Mammary epithelial cell (primary cell): ENCODE measurements around the gene SPAG6.

Experiments
- EZH2 ChIP-seq: IDR thresholded peaks from 2 replicates; pipeline ENCODE4 v1.6.1; 2012; ENCODE audit warnings: low read length, inconsistent platforms, borderline replicate concordance
- TF ChIP-seq, protein P1 (sequence below), 2 donors: IDR thresholded peaks in 1 of 2; conservative IDR thresholded peaks in 1 of 2; 2 replicates each; pipeline ENCODE4 v1.5.1; 2011 to 2012; ENCODE audit warnings: inconsistent platforms in 2 of 2, low read length in 2 of 2, mild to moderate bottlenecking in 2 of 2, control low read depth in 1 of 2, low read depth in 1 of 2; ENCODE audit not compliant: insufficient read depth in 1 of 2; ENCODE audit errors: extremely low read depth in 1 of 2

DNA sequence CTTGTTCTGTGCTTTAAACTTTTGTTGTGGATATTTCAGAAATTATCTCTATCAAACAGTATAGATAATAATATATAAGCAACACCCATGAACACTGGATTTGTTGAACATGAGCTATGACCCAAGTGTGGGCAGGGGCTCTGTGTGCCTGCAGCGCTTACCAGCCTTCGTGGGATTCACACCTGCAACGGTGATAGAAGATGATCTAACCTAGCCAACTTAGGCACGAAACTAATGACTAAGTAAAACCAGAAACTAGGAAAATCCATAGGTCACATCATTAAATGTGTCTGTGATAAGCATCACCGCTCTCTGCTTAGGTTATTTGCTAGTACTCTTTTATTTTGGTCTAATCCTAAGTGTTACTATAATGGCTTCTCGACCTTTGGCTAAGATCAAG is 18.0 kb downstream of the SPAG6 start:
- TF ChIP-seq, protein P1, sequence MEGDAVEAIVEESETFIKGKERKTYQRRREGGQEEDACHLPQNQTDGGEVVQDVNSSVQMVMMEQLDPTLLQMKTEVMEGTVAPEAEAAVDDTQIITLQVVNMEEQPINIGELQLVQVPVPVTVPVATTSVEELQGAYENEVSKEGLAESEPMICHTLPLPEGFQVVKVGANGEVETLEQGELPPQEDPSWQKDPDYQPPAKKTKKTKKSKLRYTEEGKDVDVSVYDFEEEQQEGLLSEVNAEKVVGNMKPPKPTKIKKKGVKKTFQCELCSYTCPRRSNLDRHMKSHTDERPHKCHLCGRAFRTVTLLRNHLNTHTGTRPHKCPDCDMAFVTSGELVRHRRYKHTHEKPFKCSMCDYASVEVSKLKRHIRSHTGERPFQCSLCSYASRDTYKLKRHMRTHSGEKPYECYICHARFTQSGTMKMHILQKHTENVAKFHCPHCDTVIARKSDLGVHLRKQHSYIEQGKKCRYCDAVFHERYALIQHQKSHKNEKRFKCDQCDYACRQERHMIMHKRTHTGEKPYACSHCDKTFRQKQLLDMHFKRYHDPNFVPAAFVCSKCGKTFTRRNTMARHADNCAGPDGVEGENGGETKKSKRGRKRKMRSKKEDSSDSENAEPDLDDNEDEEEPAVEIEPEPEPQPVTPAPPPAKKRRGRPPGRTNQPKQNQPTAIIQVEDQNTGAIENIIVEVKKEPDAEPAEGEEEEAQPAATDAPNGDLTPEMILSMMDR (conservative IDR thresholded peaks at IDR 0.05 in 1 of 2, IDR thresholded peaks at IDR 0.05 in 1 of 2; ENCODE audit: extremely low read depth in 1 of 2, insufficient read depth in 1 of 2, low read depth in 1 of 2, low read length in 2 of 2) = no peak
- no peak for TF ChIP-seq EZH2
